NCI-H69 (cell line): ENCODE data around the gene CHST1.
A peak's percentile ranks its signal among the peaks of the same experiment; 100 is the strongest.

Experiments
- DNase-seq: peaks from one replicate; lab custom pipeline; 2025; lab: John Stamatoyannopoulos, UW

The CHST1 gene

GRCh38 chr11:45665206-45665932 lies at the start of gene CHST1:
Gene CHST1, minus strand, starts transcription at chr11:45665622. Its CDS starts 14,699 bp downstream, at chr11:45650923.
- peak; percentile 91 for DNase-seq

GRCh38 chr11:45713573-45713972 lies 48.2 kb upstream of the CHST1 start:
- no peak for DNase-seq

GRCh38 chr11:45710561-45710960 lies 45.1 kb upstream of the CHST1 start:
- no peak for DNase-seq

- DNase-seq, result no peak
These were observed 43.7 kb upstream of the CHST1 start for GRCh38 chr11:45708887-45709663.

- DNase-seq, result no peak
These were observed 39.2 kb upstream of the CHST1 start for GRCh38 chr11:45704635-45705034.

- DNase-seq, result no peak
These were observed 38.7 kb upstream of the CHST1 start for GRCh38 chr11:45704133-45704532.

- DNase-seq, result no peak
These were observed 37.1 kb upstream of the CHST1 start for GRCh38 chr11:45702511-45702910.

GRCh38 chr11:45698777-45699497 lies 33.5 kb upstream of the CHST1 start:
- no peak for DNase-seq

GRCh38 chr11:45692808-45693453 lies 27.5 kb upstream of the CHST1 start:
- no peak for DNase-seq

- peak; percentile 92 for DNase-seq
These were observed 23.1 kb upstream of the CHST1 start for GRCh38 chr11:45688472-45689033.

GRCh38 chr11:45687836-45688235 lies 22.4 kb upstream of the CHST1 start:
- no peak for DNase-seq

- DNase-seq, result no peak
These were observed 20.6 kb upstream of the CHST1 start for GRCh38 chr11:45685964-45686537.

GRCh38 chr11:45684440-45684839 lies 19.0 kb upstream of the CHST1 start:
- DNase-seq, result no peak

- DNase-seq, result no peak
These were observed 18.0 kb upstream of the CHST1 start for GRCh38 chr11:45683271-45684058.

- no peak for DNase-seq
These were observed 14.4 kb upstream of the CHST1 start for GRCh38 chr11:45679806-45680205.

- peak; percentile 21 for DNase-seq
These were observed 13.6 kb upstream of the CHST1 start for GRCh38 chr11:45678976-45679375.

GRCh38 chr11:45677770-45678512 lies 12.5 kb upstream of the CHST1 start:
- DNase-seq, result peak; percentile 33

GRCh38 chr11:45676522-45677095 lies 11.2 kb upstream of the CHST1 start:
- DNase-seq, result no peak

- no peak for DNase-seq
These were observed 10.2 kb upstream of the CHST1 start for GRCh38 chr11:45675646-45676045.
